GM18519 (cell line): ENCODE results near the gene MEGF8.
A peak's percentile ranks its signal among the peaks of the same experiment; 100 is the strongest.

Experiments
- ATAC-seq: cut with Tn5 transposase; IDR thresholded peaks from one replicate; pipeline ENCODE4 v1.9.1; 2021; ENCODE audit warnings: mild to moderate bottlenecking, moderate library complexity; ENCODE audit not compliant: unreplicated experiment, low FRiP score

The MEGF8 gene

GRCh38 chr19:42406111-42406510 lies 80.7 kb downstream of the MEGF8 start:
- no peak for ATAC-seq

- no peak for ATAC-seq
These were observed 81.8 kb downstream of the MEGF8 start for GRCh38 chr19:42407085-42407815.

- ATAC-seq, result no peak
These were observed 82.4 kb downstream of the MEGF8 start for GRCh38 chr19:42407816-42408175.

DNA sequence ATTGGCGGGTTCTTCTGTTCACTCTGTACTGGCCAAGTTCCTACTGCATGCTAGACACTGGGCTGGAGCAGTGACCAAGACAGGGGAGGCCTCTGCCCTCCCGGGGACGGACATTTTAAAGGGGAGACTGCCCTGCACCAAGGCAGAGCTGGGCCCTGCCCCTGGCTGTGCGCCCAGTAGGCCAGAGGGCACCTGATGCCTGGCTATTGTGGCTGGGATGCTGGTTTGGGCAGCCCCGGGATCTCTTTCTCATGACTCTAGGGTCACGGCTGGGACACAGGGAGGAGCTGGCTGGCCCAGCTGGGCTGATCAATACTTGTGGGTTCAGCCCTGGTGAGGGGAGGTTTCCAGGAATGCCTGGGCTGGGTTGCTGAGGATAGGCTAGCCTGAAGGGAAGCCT lies 84.0 kb downstream of the MEGF8 start:
- no peak for ATAC-seq

GRCh38 chr19:42410371-42410770 lies 84.9 kb downstream of the MEGF8 start:
- ATAC-seq, result no peak

DNA sequence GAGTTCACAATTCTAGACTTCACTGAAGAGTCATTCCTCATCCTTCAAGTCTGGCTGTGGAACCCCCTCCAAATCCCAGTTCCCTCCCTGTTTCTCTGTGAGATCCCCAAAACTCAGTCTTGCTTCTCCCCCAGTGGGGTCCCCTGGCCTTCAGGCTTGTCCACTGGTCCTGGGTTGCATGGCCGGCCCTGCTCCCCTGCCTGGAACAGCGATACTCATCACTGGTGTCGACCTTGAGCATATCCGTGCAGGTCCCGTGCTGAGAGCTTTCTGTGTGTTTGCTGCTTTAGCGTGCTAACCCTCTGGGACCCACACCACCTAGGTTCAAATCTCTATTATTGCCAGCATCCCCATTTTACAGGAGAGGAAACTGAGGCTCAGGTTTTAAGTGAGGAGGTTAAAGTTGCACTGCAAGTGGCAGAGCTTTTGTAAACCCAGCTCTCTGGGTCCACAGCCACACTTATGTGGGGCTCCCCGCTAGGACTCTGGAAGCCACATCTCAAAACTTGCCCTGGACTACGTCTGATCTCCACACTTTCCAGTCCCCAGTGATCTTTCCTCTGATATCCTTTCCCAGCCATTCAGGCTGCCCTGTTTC lies 86.2 kb downstream of the MEGF8 start:
- no peak for ATAC-seq

GRCh38 chr19:42412227-42412626 lies 86.8 kb downstream of the MEGF8 start:
- no peak for ATAC-seq

DNA sequence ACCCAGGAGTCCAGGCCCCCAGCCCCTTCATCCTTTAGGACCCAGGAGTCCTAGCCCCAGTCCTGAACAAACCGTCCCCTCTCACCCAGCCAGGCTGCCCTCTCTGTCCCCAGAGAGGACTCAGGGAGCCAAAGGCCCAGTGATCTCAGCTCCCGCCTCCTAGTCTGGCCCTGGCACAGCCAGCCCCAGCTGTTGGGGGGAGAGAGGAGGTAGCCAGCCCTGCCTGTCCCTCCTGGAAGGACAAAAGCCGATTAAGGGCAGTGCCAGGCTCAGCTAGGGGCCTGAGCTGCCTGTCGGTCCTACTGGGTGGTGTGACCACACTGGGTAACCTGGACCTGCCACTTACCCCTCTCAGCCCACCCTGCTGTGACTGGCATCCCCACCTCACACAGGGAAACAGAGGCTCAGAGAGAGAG lies 87.2 kb downstream of the MEGF8 start:
- ATAC-seq, result no peak

DNA sequence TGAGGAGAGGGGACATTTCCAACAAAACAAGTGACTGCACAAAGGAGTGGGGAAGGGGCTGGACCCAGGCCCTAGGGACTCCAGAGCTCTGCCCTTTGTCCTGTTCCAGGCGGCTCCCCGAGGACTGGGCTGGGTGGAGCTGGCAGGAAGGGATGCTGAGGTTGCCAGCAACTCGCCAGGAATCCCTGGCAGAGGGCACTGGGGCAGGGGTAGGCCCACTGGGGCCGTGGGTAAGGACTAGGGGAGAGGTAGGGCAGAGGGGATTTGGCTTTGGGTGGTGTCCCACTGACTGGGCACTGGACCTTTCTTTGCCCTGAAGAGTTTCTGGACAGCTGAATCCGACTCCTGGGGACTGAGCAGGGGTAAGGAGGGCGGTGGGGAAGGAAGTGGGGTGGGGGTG lies 93.9 kb downstream of the MEGF8 start:
- no peak for ATAC-seq

- ATAC-seq, result no peak
These were observed 94.7 kb downstream of the MEGF8 start for GRCh38 chr19:42420055-42420544.

DNA sequence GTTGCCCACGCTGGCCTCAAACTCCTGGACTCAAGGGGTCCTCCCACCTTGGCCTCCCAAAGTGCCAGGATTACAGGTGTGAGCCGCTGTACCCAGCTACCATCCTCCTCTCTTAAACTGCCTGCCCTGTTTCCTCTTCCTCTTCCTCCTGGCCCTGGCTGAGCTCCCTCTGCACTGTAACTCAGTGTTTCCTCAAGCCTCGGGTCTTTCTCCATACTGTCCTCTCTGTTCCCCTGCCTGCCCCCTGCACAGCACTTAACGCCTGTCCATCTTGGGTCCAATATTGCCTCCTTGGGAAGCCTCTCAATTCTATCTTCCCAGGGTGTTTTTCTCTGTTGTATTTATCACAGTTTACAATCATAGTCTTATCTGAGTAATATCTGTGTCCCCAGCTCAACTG lies 95.7 kb downstream of the MEGF8 start:
- ATAC-seq, result no peak

- no peak for ATAC-seq
These were observed 96.2 kb downstream of the MEGF8 start for GRCh38 chr19:42421591-42422031.

- no peak for ATAC-seq
These were observed 96.9 kb downstream of the MEGF8 start for GRCh38 chr19:42422092-42422900.

GRCh38 chr19:42422901-42423461 lies 97.5 kb downstream of the MEGF8 start:
- ATAC-seq, result peak; percentile 16

GRCh38 chr19:42423462-42424344 lies 98.3 kb downstream of the MEGF8 start:
- peak; percentile 79 for ATAC-seq

- no peak for ATAC-seq
These were observed 98.9 kb downstream of the MEGF8 start for GRCh38 chr19:42424345-42424707.

DNA sequence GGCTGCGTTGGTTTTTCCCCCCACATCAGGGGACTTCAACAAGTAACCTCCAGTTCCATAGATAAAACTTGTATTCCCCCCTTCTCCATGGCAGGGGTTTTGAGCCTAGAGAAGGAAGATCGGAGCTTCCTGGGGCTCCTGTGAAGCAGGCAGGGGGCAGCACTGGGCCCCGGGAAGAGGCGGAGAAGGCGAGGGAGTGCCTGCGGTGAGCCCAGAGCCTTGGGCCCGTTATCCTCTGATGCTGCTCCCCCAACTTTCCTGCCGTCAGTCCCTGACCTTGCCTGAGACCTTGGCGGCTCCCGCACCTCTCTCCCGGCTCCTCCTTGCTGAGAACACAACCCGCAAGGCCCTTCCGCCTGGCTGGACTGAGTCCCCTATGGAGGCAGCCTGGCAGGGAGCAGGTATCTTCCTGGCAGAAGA lies 99.3 kb downstream of the MEGF8 start:
- no peak for ATAC-seq

GRCh38 chr19:42426643-42427042 lies 101.2 kb downstream of the MEGF8 start:
- no peak for ATAC-seq

DNA sequence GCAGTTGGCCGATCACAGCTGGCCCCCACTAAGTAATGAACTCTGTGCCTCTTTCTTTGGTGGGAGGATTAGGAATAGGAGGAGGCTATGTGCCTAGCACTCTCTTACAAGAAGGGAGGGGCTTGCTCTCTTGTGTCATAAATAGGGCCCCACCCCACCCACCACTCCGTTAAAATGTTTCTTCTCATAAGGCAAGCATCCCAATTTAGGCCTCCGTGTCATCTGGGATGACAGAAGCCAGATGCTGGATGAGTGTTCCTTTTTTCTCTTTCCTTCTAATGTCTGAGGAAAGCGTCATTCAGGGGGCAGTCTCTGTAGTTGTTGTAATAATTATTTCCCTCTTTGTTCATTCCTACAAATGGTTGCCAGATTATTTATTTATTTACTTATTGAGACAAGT lies 101.9 kb downstream of the MEGF8 start, which contains the start of gene LIPE:
Gene LIPE, minus strand, starts transcription at position 76 of the 400 bp plus-strand sequence. CDS start 239 bp downstream, outside the sequence.
- ATAC-seq, result no peak
